Neural progenitor cell (in vitro differentiated cells): ENCODE results near the gene THBS1. TPM values are rescaled to one million over a fixed set of nuclear protein-coding genes. Genes with fewer than 3 reads are reported as not detected.

Source experiments
- DNase-seq: peaks from one replicate; pipeline ENCODE4 v3.0.0-alpha.2; 2016; ENCODE audit warnings: low spot score
- H2AFZ ChIP-seq: fragments of 200-600 bp; sonication (generic); replicated peaks from 2 replicates; pipeline ENCODE4 v1.6.1; 2016; ENCODE audit warnings: antibody characterized with exemption
- H3F3A ChIP-seq: fragments of 200-600 bp; sonication (generic); 2 replicates; pipeline ENCODE4 v1.6.1; 2016; ENCODE audit warnings: antibody characterized with exemption, low read depth
- H3K27ac ChIP-seq: fragments of 200-600 bp; sonication (generic); 2 replicates; pipeline ENCODE4 v1.5.1; 2016; ENCODE audit warnings: mild to moderate bottlenecking
- H3K27me3 ChIP-seq: fragments of 200-600 bp; sonication (generic); 2 replicates; pipeline ENCODE4 v1.6.1; 2016; ENCODE audit warnings: mild to moderate bottlenecking, moderate library complexity
- H3K36me3 ChIP-seq: fragments of 200-600 bp; sonication (generic); 2 replicates; pipeline ENCODE4 v1.5.1; 2016
- H3K4me1 ChIP-seq: fragments of 200-600 bp; sonication (generic); 2 replicates; pipeline ENCODE4 v1.6.1; 2016; ENCODE audit warnings: mixed run types
- H3K4me2 ChIP-seq: fragments of 200-600 bp; sonication (generic); 2 replicates; pipeline ENCODE4 v1.6.1; 2016
- H3K4me3 ChIP-seq: fragments of 200-600 bp; sonication (generic); 2 replicates; pipeline ENCODE4 v1.5.1; 2016
- H3K79me2 ChIP-seq: fragments of 200-600 bp; sonication (generic); 2 replicates; pipeline ENCODE4 v1.6.1; 2016; ENCODE audit warnings: low read depth
- H3K9ac ChIP-seq: fragments of 200-600 bp; sonication (generic); 2 replicates; pipeline ENCODE4 v1.6.1; 2016
- H3K9me3 ChIP-seq: fragments of 200-600 bp; sonication (generic); 2 replicates; pipeline ENCODE4 v1.5.1; 2016; ENCODE audit warnings: low read depth
- H4K20me1 ChIP-seq: fragments of 200-600 bp; sonication (generic); 2 replicates; pipeline ENCODE4 v1.6.1; 2016; ENCODE audit warnings: low read depth
- H3K27ac Mint-ChIP-seq: 3 replicates; pipeline ENCODE4 v1.8.0; 2021; ENCODE audit warnings: mixed read lengths
- H3K27me3 Mint-ChIP-seq: 2 replicates; pipeline ENCODE4 v1.8.0; 2022; ENCODE audit warnings: low read depth, mild to moderate bottlenecking, inconsistent platforms, moderate library complexity, mixed read lengths; ENCODE audit not compliant: insufficient read depth
- H3K36me3 Mint-ChIP-seq: 3 replicates; pipeline ENCODE4 v1.8.0; 2021; ENCODE audit warnings: mixed read lengths
- H3K4me1 Mint-ChIP-seq: 3 replicates; pipeline ENCODE4 v1.8.0; 2021; ENCODE audit warnings: mixed read lengths
- H3K4me3 Mint-ChIP-seq: 3 replicates; pipeline ENCODE4 v1.8.0; 2021; ENCODE audit warnings: mild to moderate bottlenecking, moderate library complexity, mixed read lengths
- H3K9me3 Mint-ChIP-seq: 3 replicates; pipeline ENCODE4 v1.8.0; 2020; ENCODE audit warnings: mixed read lengths
- CTCF ChIP-seq: fragments of 200-600 bp; sonication (generic); IDR thresholded peaks from 2 replicates; pipeline ENCODE4 v1.5.1; 2017; ENCODE audit warnings: antibody characterized with exemption, mild to moderate bottlenecking
- EZH2 ChIP-seq: fragments of 200-600 bp; sonication (generic); IDR thresholded peaks from 2 replicates; pipeline ENCODE4 v1.6.1; 2017; ENCODE audit warnings: antibody characterized with exemption, mild to moderate bottlenecking, moderate library complexity
- EZH2phosphoT487 ChIP-seq: fragments of 200-600 bp; sonication (generic); IDR thresholded peaks from 2 replicates; pipeline ENCODE4 v1.6.1; 2017; ENCODE audit warnings: antibody characterized with exemption
- total RNA-seq: library from RNA; depleted of rRNA; stranded (reverse); fragments of >200 nt; gene quantifications from 2 replicates; pipeline ENCODE4 v1.2.3, GENCODE V29; 2015; ENCODE audit warnings: low replicate concordance

Gene THBS1
- total RNA-seq, 1 donor from 2014 or later: 14.6 TPM

GRCh38 chr15:39542385-39543065, 38.4 kb upstream of the THBS1 start:
- no peak overlapping the region for H3K27ac Mint-ChIP-seq

GRCh38 chr15:39543651-39544050, 37.2 kb upstream of the THBS1 start:
- Histone ChIP-seq H3K9ac (no peak overlapping the region), H3K4me3 (no peak overlapping the region), H3K36me3 (no peaks in the 10 kb centered on the region), H3K4me1 (no peaks in the 10 kb centered on the region), H3F3A (no peaks in the 10 kb centered on the region), H3K4me2 (no peak overlapping the region), H3K27me3 (no peaks in the 10 kb centered on the region), H4K20me1 (no peaks in the 10 kb centered on the region), H3K79me2 (no peaks in the 10 kb centered on the region), H3K9me3 (peaks cover 12% of the 10 kb centered on the region), H3K27ac (no peak overlapping the region), H2AFZ (peak overlapping the region; percentile 43)
- Mint-ChIP-seq H3K27ac (no peak overlapping the region), H3K4me3 (no peak overlapping the region), H3K36me3 (no peaks in the 10 kb centered on the region), H3K4me1 (no peaks in the 10 kb centered on the region), H3K27me3 (peaks cover 4% of the 10 kb centered on the region), H3K9me3 (peaks cover 3% of the 10 kb centered on the region)
- TF ChIP-seq CTCF: peak; percentile 9
- TF ChIP-seq EZH2: no peak
- peak; percentile 36 for DNase-seq

More at GRCh38 chr15:39542385-39543065, 38.4 kb upstream of the THBS1 start:
- TF ChIP-seq EZH2phosphoT487 (no peak), EZH2 (no peak), CTCF (no peak)
- Mint-ChIP-seq H3K9me3 (peaks cover 3% of the 10 kb centered on the region), H3K4me3 (no peak overlapping the region), H3K36me3 (no peaks in the 10 kb centered on the region), H3K27me3 (peaks cover 2% of the 10 kb centered on the region), H3K4me1 (no peaks in the 10 kb centered on the region)
- Histone ChIP-seq H2AFZ (no peak overlapping the region), H3F3A (no peaks in the 10 kb centered on the region), H3K27me3 (no peaks in the 10 kb centered on the region), H3K4me2 (no peak overlapping the region), H3K4me1 (no peaks in the 10 kb centered on the region), H3K4me3 (no peak overlapping the region), H3K36me3 (no peaks in the 10 kb centered on the region), H3K9ac (no peak overlapping the region), H3K79me2 (no peaks in the 10 kb centered on the region), H4K20me1 (no peaks in the 10 kb centered on the region), H3K27ac (no peak overlapping the region), H3K9me3 (peaks cover 12% of the 10 kb centered on the region)
- DNase-seq: no peak

- TF ChIP-seq EZH2phosphoT487 (no peak), CTCF (no peak), EZH2 (no peak)
- Mint-ChIP-seq H3K4me1 (no peaks in the 10 kb centered on the region), H3K27ac (no peak overlapping the region)
Observed at GRCh38 chr15:39546842-39547241, 34.0 kb upstream of the THBS1 start.

More at GRCh38 chr15:39546842-39547241, 34.0 kb upstream of the THBS1 start:
- no peaks in the 10 kb centered on the region for H3K4me1 ChIP-seq
- no peak for DNase-seq
- no peaks in the 10 kb centered on the region for H4K20me1 ChIP-seq
- no peak overlapping the region for H3K9ac ChIP-seq
- H2AFZ ChIP-seq: no peak overlapping the region
- Mint-ChIP-seq H3K4me3 (no peak overlapping the region), H3K27me3 (peaks cover 6% of the 10 kb centered on the region), H3K36me3 (no peaks in the 10 kb centered on the region), H3K9me3 (peaks cover 3% of the 10 kb centered on the region)
- H3K79me2 ChIP-seq: no peaks in the 10 kb centered on the region
- peaks cover 12% of the 10 kb centered on the region for H3K9me3 ChIP-seq
- H3F3A ChIP-seq: no peaks in the 10 kb centered on the region
- no peak overlapping the region for H3K4me2 ChIP-seq
- H3K27ac ChIP-seq: no peak overlapping the region
- H3K36me3 ChIP-seq: no peaks in the 10 kb centered on the region
- no peaks in the 10 kb centered on the region for H3K27me3 ChIP-seq
- no peak overlapping the region for H3K4me3 ChIP-seq
